ENCODE data around the gene HSD11B1L.

Gene HSD11B1L

DNA sequence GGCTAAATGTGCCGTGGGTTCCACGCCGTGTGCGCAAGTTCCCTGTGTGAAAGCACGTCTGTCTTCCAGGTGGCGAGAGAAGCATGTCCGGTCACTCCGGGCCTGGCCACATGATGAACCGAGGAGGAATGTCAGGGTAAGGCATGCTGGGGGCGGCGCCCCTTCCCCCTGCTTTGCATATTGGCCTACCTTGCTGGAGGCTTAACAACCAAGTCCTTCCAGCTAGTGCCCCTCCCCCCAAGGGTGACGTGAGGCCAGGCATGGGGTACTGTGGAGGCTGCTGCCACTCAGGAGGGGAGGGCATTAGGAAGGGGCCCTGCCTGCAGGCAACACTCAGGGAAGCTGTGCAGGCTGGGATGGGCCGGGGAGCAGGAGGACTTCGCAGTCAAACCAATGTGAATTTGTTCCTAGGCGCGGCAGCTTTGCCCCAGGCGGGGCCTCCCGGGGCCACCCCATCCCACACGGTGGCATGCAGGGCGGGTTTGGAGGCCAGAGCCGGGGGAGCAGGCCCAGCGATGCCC is 13.0 kb upstream of the HSD11B1L start:
- DNase-seq (ENCODE audit: low read depth in 2 of 2): no peak

DNA sequence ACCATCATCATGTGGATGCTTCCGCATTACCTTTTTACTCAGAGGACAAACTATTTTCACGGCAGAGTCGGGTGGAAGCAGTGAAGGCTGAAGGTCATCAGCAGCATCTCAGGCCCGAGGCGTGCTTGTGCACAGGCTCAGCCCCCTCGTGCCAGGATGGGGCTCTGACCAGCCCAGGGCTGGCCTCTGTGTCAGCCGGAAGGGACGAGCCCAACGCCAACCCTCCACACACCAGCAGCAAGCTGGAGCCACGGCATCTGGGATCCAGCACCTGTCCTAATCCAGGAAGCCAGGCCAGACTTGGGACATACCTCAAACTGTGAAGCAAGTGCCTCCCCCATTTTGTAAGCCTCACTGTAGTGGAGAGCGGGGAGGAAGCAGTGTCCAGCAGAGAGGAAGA is 11.6 kb upstream of the HSD11B1L start:
- no peak for DNase-seq (ENCODE audit: low read depth in 2 of 2)

GRCh38 chr19:5671600-5671999 is 9.2 kb upstream of the HSD11B1L start:
- DNase-seq (ENCODE audit: low read depth in 2 of 2): no peak

GRCh38 chr19:5672708-5673459 is 7.9 kb upstream of the HSD11B1L start:
- DNase-seq (ENCODE audit: low read depth in 2 of 2): no peak

DNA sequence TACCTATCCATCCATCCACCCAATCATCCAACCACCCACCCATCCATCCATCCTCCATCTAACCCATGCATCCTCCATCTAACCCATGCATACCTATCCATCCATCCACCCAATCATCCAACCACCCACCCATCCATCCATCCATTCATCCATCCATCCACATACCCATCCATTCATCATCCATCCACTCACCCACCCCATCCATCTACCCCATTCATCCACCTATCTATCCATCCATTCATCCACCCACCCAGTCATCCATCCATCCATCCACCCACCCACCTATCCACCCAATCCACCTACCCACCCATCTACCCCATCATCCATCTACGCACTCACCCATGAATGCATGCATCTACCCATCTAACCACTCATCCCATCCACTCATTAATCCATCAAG is 7.1 kb upstream of the HSD11B1L start:
- DNase-seq (ENCODE audit: low read depth in 2 of 2): no peak

DNA sequence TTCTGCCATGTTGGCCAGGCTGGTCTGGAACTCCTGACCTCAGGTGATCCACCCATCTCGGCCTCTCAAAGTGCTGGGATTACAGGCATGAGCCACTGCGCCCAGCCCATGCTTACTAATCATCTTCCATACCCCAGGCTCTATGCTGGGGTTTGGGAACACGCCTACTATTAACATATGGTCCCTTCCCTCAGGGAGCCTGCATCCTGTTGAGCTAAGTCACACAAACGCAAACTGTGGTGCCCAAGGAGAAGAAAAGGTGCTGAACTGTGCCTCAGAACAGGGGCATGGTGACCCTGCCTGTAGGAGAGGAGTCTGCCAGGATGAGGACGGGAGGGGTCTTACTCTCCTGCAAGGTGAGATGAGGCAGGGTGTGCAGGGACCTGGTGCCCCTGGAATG is 6.1 kb upstream of the HSD11B1L start:
- DNase-seq (ENCODE audit: low read depth in 2 of 2): no peak

DNA sequence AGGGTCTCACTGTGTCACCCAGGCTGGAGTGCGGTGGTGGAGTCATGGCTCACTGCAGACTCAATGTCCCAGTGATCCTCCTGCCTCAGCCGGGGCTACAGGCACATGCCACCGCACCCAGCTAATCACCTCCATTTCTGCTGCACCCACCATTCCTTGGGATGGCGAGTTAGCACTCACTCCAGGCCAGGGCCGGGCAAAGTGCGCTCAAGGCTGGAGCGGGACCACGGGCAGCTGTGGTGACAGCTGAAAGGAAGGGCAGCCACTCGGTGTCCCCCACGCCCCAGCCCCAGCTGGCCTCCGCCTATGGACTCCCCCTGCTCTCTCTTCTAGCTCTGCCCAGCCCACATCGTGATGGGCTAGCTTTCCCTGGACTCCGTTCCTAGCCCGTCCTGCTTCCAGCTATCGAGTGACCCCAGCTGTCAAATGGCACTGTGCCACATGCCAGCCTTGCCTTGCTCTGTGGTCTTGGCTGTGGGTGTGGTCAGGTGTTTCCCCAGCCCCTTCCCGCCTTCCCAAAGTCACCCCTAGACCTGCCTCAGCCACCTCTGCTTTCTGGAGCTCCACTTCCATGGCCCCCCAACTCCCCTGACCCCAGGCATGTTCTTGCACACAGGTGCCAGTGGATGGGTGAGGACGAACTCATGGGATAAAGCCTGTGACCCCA is 4.6 kb upstream of the HSD11B1L start:
- no peak for DNase-seq (ENCODE audit: low read depth in 2 of 2)

- no peak for DNase-seq (ENCODE audit: low read depth in 2 of 2)
These were observed 4.1 kb upstream of the HSD11B1L start for GRCh38 chr19:5676772-5677105.

- DNase-seq (ENCODE audit: low read depth in 2 of 2): no peak
These were observed 3.7 kb upstream of the HSD11B1L start for GRCh38 chr19:5677136-5677535.

- DNase-seq (ENCODE audit: low read depth in 2 of 2): no peak
These were observed 3.2 kb upstream of the HSD11B1L start for GRCh38 chr19:5677580-5677979.

DNA sequence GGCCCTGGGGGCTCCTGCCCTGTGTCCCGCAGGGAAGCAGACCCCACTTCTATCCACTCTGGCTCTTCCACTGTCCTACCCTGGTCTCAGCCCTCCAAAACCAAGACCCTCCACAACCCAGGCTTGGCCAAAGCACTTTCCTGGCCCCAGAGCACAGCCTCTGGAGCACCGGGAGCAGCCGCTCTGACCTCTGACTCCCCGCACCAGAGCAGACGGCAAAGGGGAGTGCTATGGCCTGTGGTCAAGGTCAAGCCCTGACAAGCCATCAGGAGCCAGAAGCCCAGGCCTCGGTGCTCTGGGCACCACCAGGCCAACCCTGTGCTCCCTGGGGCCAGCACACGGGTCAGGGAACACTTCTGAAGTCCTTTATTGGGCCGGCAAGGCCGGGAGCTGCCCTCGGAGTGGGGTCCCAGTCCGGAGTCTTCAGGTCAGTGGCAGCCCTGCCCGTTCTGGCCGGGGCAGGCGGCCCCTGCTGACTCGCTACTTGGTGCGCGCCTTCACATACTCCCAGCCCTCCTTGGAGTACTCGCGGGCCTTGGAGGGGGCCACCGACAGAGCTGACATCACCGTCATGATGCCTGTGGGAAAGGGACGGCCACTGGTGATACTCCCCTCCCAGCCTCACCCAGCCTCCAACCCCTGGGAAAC is 2.6 kb upstream of the HSD11B1L start:
- no peak for DNase-seq (ENCODE audit: low read depth in 2 of 2)

- no peak for DNase-seq (ENCODE audit: low read depth in 2 of 2)
These were observed 1.3 kb upstream of the HSD11B1L start for GRCh38 chr19:5679289-5680083.

DNA sequence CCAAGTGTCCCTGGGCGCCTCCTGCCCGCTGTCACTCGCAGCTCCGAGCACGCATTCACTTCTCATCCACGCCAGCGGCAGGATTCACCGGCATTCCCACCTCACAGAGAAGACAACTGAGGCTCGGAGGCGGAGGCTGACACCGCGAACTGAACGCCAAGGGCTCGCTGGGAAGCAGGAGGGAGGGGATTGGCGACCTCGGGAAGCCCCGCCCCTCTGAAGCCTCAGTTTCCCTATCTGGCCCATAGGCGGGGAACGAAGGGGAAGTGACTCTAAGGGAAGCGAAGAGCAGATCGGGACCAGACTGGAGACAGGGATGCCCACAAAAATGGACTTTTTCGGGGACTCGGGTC is 767 bp upstream of the HSD11B1L start:
- DNase-seq (ENCODE audit: low read depth in 2 of 2): no peak

DNA sequence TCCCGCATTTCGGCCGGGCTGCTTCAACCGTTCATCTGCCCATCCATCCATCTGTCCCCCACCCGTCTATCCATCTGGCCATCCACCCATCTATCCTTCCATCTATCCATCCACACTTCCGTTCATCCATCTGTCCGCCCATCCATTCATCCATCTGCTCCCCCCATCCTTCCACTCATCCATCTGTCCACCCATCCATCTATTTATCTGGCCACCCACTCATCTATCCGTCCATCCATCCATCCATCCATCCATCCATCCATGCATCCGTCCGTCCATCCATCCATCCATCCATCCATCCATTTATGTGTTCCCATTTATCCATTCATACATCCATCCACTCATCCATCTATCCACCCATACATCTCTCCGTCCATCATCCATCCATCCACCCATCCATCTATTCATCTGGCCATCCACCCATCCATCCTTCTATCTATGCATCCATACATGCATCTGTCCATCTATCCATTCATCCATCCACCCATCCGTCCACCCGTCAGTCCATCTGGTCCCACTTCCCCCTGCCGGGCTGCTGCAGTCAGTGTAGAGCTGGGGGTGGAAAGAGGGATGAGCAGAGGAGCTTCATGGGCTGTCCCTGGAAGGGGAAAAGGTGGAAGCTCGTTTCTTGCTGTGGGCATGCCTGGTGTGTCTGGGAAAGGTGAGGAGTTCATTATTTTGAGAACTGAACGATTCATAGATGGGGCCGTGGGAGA is 722 bp downstream of the HSD11B1L start:
- DNase-seq (ENCODE audit: low read depth in 2 of 2): no peak

DNA sequence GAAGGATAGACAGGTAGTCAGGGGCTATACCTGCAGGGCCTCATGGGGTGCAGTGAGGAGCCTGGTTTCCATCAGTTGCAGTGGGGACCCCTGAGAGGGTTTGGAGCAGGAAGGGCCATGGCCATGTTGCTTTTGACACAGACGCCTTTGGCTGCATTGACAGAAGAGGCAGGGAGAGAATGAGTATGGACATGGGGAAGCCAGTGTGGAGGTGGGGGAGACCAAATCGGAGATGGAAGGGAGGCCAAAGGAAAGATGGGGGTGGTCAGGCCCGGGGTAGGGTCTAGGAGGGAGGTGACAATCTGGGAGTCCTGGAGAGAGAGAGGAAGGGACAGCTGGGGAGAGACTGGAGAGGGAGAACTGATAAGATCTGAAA is 1.3 kb downstream of the HSD11B1L start:
- DNase-seq (ENCODE audit: low read depth in 2 of 2): no peak

GRCh38 chr19:5683177-5683886 is 2.5 kb downstream of the HSD11B1L start:
- no peak for DNase-seq (ENCODE audit: low read depth in 2 of 2)

- no peak for DNase-seq (ENCODE audit: low read depth in 2 of 2)
These were observed 4.0 kb downstream of the HSD11B1L start for GRCh38 chr19:5684694-5685430.

DNA sequence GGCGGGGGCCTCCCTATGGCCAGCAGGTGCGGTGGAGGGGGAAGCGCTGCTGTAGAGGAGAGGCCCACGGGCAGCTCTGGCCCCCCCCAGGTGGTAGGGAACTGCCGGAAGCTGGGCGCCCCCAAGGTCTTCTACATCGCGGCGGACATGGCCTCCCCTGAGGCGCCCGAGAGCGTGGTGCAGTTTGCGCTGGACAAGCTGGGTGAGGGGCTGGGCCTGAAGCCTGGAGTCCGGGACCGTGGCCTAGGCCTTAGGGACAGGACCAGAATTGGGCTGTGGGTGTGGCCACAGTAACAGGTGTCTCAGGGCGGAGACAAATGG is 5.5 kb downstream of the HSD11B1L start:
- DNase-seq (ENCODE audit: low read depth in 2 of 2): no peak

DNA sequence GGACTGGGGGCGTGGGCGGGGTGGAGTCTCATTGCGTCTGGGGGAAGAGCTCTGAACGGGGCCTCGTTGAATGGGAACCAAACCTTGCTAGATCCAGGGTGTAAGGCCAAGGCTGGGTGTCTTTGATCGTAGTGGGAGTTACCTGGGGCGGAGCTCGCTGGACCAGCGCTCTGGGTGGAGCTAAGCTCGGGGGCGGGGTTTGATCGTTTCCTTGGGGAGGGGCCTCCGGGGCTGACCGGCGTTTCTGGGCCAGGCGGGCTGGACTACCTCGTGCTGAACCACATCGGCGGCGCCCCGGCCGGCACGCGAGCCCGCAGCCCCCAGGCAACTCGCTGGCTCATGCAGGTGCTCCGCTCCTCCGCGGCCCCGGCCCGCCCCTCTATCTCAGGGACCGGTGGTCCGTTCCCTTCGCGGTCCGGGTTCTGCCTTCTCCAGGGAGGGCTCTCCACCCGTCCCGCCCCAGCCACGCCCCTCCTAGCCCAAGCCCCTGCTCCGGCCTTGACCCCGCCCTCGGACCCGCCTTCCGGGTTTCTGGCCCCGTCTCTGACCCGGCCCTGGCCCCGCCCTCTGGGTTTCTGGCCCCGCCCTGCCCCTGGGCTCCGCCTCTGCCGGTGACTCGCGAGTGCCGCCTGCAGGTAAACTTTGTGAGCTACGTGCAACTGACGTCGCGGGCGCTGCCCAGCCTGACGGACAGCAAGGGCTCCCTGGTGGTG is 6.0 kb downstream of the HSD11B1L start:
- DNase-seq (ENCODE audit: low read depth in 2 of 2): peak; percentile 100

All from stimulated activated CD4-positive, alpha-beta T cell treated with anti-CD3 and anti-CD28 coated beads, Interleukin-4, amount 100 ng/mL, for 48 hours (primary cell).